ENCODE measurements around the gene GPX7.

- no peak for TF ChIP-seq CTCF (conservative IDR thresholded peaks at IDR 0.05; ENCODE audit: low read depth, low read length)
- no peak for TF ChIP-seq EZH2 (IDR thresholded peaks at IDR 0.05; ENCODE audit: low read length, unreplicated experiment)
Observed at GRCh38 chr1:52629325-52629643, 27.1 kb downstream of the GPX7 start.
